Stimulated activated CD4-positive, alpha-beta T cell treated with anti-CD3 and anti-CD28 coated beads, Interleukin-1b, Interleukin-23, amount 100 ng/mL, for 1 hour (primary cell): ENCODE measurements around the gene PPDPF.

Source experiments
- DNase-seq, 2 donors: peaks; one replicate each; pipeline ENCODE4 v3.0.0-alpha.2; 2020; ENCODE audit warnings: low read depth in 2 of 2

PPDPF gene

GRCh38 chr20:63538204-63539091, 17.9 kb downstream of the PPDPF start:
- DNase-seq: no peak

- DNase-seq: no peak
These were observed 18.5 kb downstream of the PPDPF start for GRCh38 chr20:63539092-63539430.

DNA sequence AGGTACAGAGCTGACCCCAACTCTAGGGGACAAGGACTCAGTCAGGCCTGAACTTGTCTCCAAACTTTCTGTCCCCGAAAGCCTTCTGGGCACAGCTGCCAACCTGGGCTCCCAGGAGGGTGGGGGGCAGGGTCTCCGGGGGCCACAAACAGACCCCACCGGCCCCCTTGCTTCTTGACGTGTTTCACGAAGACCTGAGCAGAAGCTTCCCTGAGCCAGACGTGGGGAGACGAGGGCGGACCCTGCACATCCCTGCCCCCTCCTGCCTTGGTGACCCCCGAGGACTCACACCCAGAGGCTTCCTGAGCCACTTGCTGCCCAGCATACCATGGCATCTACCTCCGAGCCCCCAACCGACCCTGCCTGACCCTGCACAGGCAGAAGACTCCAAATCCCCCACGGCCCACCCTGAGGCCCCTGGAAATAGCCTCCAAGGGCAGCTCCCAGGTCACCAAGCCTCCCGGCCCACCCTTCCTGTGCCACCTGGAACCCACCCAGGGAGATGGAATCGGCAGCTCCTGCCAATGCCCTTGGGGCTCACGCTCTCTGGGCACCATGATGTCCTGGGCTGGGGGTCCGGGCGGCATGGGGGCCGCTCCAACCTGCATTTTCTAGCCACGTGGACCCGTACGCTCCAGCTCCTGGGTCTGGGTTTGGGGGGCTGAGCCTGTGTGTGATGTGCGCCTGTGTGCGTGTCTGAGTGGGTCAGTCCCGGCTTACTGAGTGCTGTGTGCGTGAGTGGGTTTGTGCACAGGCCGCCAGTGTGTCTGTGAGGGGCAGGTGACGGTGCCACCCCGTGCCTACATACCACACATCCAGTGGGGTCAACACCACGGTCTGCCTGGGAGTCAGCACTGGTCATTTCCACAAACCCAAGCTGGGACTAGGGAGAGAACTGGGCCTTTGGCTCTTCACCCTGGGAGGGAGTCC, 19.1 kb downstream of the PPDPF start:
- DNase-seq: no peak

DNA sequence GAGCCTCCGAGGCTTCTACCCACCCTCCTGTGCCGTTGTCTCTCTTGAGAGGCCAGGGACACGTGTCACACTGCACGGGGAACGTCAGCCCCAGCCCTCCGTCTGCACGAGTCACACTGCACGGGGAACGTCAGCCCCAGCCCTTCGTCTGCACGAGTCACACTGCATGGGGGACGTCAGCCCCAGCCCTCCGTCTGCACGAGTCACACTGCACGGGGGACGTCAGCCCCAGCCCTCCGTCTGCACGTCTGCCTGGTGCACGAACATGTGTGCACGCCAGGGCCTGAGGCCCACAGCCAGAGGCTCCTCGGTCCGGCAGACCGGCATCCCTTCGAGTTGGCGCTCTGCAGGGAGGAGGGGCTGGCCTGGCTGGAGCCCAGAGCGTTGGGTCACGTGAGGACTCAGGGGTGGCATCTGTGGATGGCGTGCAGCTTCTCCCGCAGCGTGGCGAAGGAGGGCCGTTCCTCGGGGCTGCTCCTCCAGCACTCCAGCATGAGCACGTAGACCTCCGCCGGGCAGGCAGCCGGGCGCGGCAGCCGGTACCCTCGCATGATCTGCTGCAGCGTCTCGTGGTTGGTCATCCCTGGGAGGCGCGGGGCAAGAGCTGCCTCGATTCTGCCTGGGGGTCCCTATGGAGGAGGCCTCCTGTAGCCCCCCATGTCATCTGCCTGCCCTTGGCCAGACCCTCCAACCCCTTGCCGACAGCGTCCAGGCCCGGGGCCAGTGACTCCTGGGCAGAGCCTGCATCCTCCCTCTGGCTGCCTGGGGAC, 20.0 kb downstream of the PPDPF start:
- DNase-seq: no peak

GRCh38 chr20:63541371-63541770, 20.8 kb downstream of the PPDPF start:
- no peak for DNase-seq

DNA sequence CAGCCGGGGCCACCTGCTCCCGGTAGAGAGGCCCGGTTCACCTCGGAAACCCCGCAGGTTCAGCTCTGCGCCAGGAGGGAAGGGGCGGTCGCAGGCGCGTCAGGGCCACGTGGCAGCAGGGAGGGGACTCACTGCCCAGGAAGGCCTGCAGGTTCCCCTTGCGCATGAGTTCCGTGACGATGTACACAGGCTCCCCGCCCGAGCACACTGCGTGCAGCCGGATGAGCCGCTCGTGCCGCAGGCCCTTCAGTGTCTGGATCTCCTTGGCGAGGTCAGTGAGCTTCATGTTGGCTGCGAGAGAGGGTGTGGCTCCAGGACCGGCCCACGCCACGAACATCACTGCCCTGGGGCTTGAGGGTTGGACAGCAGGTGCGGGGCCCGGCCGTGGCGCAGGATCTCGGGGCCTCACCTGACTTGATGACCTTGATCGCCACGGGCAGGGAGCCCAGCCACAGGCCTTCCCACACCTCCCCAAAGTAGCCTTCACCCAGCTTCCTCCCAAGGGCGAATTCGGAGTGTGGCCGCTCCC, 21.5 kb downstream of the PPDPF start:
- DNase-seq: no peak

DNA sequence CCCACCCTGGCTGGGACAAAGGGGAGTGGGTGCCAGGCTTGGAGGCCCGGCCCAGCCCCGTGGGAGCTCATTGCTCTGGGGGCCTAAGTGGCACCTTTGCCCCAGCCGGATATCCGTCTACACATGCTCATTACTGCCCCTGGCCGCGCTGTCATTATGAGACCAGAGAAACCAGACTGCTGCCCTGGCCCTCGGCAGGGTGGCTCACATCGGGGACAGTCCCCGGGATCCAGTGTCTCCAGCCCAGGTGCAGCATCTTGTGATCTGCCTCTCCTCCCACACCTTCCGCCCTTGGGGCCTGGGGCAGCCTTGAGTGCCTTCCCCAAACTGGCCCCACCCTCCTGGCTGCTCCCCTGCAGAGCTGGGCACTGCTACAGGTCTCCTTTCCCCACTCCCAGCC, 22.1 kb downstream of the PPDPF start:
- DNase-seq: no peak

- DNase-seq: no peak
These were observed 22.6 kb downstream of the PPDPF start for GRCh38 chr20:63543131-63543530.

- DNase-seq: no peak
These were observed 23.2 kb downstream of the PPDPF start for GRCh38 chr20:63543733-63544132.

- DNase-seq: no peak
These were observed 23.8 kb downstream of the PPDPF start for GRCh38 chr20:63544241-63544957.

- DNase-seq: no peak
These were observed 24.5 kb downstream of the PPDPF start for GRCh38 chr20:63544958-63545516.

- DNase-seq: no peak
These were observed 25.2 kb downstream of the PPDPF start for GRCh38 chr20:63545814-63546213.

DNA sequence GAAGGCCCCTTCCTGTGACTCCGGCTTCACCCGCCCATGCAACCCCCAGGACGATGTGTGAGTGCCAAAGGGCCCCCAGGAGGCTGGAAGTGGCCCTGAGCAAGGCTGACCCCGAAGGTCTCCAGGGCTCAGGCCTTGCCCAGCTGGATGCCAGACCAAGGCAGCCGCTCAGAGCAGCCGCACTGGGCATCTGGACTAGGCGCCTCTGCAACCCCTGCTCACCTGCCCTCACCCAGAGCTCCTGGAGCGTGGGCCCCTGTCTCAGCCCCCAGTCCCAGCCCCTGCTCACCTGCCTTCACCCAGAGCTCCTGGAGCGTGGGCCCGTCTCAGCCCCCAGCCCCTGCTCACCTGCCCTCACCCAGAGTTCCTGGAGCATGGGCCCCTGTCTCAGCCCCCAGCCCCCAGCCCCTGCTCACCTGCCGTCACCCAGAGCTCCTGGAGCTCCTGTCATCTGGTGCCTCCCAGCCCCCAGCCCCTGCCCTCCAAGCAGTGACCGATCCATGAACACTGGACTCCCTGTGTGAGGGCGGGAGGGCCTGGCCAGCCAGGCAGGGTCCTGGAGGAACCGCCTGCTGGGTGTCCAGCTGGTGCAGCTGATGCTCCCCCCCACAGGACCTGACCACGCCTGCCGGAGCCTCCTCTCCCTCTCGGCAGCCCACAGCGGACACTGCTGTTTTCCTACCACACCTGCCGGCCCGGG, 25.8 kb downstream of the PPDPF start:
- DNase-seq: no peak

DNA sequence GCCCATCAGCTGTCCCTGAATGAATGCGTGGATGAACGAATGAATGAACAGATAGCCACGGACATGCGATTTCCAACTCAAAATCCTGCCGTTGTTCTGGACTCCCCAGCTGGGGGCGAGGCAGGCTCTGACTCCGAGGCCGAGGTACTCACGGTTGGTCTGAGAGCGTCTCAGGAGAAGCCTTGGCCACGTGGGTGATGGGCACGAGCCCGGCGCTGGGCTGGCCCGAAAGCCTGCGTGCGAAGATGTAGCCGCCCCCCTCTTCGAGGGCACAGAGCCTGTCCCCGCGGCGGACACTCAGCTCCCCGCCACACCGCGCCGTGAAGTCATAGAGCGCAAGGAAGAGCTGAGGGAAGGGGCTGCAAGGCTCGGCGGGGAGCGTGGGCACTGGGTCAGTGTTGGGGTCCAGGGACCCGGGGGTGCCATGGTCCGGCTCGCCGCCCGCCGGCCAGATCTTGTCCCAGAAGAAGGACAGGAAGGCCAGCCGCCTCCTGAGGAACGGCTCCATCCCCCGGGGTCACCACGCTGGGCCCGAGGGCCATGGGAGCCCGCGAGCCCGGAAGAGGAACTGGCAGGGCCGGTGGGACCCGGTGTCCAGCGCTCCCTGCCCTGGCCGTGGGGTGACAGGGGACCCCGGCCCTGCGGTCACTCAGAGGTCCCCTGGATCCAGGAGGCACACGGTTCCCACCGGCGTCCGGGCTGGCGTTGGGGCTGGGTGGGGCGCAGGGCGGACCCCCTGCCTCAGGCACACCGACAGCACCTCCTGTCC, 26.6 kb downstream of the PPDPF start:
- no peak for DNase-seq

DNA sequence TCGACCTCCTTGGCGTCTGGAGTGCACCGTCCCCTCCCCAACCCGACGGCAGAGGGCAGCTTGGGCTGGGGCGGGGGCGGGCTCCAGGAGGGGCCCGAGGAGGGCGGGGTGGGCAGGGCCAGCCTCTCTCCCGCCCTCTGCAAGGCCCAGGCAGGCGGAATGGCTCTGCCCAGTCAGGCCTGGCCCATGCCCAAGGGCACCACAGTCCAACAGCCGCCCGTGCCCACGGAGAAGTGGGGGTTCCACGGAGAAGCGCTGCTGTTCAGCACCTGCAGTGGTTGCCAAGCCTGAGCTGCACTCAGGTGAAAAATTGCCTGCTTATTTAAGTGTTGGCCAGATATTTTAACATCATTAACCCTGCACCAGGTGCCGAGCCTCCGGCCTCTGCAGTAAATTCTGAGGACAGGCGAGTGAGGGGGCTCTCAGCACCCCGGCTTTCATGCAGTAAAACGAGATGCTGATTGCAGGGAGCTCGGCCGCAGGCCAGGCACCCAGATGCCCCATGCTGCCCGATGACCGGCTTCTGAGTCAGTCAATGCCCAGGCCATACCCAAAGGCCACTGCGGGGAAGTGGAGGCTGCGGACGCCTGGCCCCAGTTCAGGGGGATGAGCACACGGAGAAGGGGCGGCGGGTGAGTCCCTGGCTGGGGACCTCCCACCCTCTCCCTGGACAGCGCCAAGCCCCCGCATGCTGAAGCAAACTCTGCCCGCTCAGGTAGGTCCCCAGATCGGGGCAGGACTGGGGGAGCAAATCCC, 27.3 kb downstream of the PPDPF start, which contains the start of gene SRMS:
SRMS (minus strand) TSS at position 25 of the 756 bp plus-strand sequence. CDS start 286 bp downstream, outside the sequence.
- no peak for DNase-seq

- no peak for DNase-seq
These were observed 28.0 kb downstream of the PPDPF start for GRCh38 chr20:63548542-63548941.

- DNase-seq: no peak
These were observed 28.5 kb downstream of the PPDPF start for GRCh38 chr20:63549019-63549418.

GRCh38 chr20:63549679-63550282, 29.2 kb downstream of the PPDPF start:
- DNase-seq: no peak
